Measurements from ENCODE around the gene UGT1A10.

The UGT1A10 gene

DNA sequence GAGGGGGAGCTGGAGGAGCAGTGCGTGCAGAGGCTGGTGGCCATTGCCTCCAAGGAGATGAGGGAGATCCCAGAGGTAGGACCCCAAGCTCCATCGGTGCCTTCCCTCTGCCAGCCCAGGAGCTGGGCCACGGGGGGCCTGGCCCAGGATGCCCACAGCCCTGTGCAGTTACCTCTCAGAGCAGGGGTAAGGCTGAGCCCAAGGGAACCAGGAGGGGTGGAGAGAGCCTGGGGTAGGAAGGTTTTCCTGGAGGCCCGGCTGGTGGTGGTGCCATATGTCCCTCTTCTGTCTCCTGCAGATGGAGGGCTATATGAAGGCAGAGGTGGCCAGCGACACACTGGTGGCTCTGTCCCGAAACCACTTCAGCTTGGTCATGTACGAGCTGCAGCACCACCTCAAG lies 153.3 kb downstream of the UGT1A10 start:
- no peak for DNase-seq

DNA sequence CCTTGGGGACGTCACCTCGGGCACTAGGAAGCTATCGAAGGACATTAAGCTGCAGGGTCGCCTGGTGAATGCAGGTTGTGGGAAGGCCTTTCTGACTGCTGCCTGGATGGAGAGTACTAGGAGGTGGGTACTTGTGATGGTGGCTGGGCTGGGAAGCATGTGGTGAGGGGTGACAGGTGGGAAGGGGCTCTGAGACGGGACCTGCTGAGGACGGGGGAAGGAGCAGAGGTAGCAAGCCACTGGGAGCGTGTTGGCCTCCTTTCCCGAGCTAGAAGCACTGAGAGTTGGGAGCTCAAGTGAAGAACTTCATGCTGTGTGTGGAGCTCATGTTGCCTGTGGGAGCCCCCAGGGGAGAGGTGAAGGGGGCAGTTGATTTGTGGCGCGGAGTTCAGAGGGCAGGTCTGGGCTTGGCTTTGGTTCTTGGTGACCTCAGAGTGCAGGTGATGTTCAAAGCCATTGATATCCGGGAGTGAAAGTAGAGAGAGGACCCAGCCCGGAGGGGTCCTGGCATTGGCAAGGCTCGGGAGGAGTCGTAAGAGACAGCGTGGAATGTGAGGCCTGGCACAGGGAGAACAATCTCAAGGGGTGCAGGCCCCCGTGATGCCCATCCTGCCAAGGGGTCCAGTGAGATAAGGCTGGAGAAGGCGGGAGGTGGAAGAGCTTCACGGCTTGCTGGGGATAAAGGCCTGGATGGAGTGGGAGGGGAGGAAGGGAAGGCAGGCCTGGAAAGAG lies 155.1 kb downstream of the UGT1A10 start:
- no peak for DNase-seq

DNA sequence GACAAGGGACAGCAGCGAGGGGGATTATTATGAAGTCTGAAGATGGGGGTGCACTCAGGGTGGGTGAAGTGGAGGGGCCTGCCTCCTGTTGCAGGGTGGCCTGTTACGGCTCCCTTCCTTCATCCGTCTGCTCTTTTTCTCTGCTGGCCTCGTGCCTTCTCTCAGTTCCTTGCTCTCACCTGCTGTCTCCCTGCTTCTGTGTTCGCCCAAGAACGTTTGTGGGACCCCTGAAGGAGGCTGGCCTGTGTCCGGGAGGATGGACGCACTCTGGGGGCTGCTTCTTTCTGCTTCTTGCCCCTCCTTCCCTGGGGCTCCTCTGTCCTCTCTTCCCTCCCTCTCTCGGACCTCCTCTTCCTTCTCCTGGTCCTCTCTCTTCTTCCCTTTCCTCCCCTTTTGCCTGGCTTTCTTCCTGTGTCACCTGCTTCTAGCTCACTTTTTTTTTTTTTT lies 155.7 kb downstream of the UGT1A10 start:
- no peak for DNase-seq

DNA sequence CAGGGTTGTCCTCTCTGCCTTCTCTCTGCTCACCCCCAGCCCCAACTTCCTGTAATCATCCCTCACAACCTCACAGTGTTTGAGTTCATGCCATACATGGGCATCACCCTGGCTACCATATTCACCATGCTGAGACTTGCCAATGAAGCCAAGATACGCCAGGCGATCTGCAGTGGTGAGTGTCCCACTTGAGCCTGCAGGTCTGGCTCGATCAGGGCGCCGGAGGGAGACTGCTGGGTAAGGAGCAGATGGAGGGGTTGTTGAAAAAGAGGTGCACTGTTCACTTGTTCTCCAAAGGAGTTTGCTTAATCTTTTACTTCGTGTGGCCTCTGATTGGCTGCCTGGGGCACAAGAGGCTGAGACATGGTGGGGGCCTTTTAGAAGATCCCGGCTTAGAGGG lies 156.5 kb downstream of the UGT1A10 start:
- no peak for DNase-seq

DNA sequence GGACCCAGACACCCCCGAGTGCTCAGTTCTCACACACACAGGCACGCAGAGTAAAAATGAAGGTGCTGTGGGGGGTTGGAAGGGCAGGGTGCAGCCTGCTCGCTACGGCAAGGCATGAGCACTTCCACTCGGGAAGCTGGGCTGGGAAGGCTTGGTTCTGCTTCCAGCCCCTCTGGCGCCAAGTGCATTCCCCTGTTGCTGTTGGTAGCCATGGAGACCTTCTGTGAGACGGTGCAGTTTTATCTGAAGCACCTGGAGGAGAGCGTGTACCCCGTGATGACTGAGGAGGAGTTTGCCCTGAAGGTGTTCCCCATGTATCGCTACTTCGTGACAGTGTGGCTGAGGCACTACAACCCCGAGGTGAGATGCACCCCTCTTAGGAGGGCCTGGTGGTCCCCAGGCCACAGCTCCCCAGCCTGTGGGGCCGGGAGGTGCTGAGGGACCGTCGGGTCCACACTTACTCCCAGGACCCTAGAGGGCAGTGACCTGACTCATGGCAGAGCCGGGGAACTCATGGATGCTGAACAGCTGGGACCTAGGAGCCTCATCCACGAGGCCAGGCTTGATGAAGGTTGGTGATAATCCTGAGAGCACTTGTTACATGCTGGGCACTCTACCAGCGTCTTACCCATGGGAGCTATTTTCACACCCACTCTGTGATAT lies 157.3 kb downstream of the UGT1A10 start:
- DNase-seq, result no peak

DNA sequence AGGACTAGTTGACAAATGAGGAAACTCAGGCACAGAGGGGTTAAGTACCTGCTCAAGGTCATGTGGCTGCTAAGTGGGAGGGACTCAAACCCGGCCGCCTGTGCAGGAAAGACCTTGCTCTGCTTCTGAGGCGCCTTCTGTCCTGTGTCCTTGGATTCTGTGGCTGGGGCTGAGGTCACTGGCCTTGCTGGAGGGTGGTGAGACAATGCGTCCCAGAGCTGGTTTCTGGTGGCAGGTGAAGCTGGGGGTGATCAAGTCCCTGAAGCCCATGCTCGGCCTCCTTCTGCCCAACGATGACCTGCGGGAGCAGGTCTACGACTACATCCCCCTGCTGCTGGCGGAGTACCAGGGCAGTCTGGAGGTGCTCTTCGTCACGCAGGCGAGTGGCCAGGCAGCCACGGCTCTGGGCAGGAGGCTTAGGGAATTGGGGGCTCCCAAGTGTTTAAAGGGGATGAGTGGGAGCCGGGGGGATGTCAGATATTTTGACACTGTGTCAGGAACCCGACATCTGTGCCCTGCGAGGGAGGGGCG lies 157.9 kb downstream of the UGT1A10 start:
- DNase-seq, result no peak

DNA sequence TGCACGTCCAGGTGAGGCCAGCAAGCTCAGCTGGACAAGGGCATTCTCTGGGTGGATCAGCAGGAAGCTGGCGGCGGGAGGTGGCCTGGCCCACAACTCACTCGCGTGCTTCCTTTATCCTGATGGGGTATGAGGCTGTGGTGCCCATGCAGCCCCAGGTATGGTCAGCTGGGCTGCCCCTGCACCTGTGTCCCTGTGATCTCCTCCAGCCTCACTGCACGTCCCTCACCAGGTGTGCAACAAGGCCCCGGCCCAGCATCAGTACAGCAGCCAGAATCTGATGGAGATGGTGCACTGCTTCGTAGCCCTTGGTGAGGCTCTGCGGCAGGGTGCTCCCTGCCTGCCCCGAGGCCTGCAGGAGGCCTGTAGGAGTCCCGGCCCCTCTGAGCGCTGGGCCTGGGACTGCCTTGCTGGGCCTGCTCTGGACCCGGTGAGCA lies 159.5 kb downstream of the UGT1A10 start:
- DNase-seq, result no peak

DNA sequence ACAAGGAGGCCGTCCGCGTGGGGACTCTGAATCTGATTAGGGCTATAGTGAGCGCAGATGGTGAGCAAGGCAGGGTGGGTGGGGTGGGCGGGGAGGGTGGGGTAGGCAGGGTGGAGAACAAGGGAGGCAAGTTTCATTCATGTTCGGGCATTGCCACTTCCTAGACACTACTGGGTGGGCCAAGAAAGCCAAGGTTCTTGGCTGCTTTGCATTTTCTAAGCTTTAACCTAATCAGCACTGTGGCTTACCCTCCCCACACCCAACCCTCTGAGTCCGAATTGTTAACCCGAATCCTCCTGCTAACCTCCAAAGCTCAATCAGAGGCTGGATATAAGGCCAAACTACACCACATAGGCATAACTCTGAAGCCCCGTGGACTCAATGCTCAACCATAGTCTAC lies 160.0 kb downstream of the UGT1A10 start:
- DNase-seq, result no peak

DNA sequence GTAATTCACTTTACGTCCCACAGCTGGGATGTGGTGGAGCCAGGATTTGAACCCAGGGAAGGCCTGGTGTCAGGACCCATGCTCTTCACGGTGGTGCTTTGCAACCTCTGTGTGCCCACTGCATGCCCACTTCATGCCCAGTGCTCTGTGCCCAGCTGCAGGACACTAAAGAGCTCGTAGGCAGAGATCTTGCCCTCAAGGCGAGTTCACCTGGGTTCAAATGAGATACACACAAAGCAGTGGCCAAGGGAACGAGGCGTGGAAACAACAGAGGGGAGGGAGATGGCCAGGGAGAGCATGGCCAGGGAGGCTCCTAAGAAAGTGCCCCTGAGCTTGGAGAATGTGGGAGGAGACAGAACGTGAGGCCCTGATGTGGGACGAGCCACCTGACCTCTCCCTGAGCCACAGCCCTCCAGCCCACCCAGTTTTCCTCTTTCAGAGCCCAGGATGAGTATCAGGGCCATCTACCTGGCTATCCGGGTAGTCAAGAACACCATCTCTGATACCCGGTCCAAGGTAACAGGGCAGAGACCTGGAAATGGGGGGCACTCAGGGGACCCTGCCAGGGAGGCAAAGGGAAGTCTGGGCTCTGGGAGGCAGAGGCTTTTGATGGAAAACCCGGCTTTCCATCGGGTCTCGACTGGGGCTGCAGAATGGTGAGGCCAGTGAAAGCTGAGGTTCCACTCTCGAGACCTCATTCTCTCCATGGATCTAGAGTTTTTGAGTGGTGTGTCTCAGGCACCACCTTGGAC lies 162.3 kb downstream of the UGT1A10 start:
- no peak for DNase-seq

DNA sequence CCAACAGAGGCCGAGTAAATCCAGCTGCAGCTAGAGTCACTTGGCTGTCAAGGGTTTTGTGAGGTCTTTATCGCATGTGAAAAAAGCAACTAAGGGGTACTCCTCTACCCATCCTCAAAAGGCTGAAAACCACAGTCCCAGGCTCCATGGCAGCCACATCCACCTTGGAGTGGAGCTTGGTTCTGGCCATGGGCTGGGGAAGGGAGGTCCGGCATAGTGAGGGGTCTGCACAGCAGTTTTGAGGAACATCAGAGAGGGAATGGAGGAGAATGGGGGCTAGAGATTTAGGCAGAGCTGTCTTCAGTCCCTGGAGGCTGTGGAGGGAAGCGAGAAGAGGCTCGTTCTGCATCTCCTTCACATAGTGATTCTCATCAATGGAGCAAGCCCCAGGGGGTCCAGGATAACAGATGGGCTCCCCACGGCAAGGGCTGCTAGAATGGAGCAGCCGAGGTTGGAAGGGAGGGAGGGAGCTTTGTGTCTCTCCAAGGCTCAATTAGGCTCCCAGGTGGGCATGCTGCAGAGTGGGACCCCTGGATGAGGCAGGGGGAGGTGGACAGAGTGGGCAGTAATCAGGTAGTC lies 162.9 kb downstream of the UGT1A10 start:
- DNase-seq, result no peak

DNA sequence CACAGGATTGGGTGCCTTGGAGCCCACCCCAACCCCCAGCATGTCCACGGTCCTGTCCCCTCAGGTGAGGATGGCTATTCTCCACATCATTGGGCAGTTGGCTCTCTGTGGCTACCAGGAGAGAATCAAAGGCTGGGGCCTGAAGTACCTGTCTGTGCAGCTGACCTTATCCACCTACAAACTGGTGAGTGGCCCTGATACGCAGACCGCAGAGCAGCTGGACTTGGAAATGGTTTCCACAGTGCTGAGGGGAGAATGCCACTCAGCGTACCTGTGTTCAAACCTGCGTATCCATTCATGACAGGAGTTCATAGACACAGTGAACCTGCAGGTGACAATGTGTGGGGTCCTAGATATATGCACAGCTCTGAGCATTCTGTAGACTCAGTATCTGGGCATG lies 163.5 kb downstream of the UGT1A10 start:
- DNase-seq, result no peak

DNA sequence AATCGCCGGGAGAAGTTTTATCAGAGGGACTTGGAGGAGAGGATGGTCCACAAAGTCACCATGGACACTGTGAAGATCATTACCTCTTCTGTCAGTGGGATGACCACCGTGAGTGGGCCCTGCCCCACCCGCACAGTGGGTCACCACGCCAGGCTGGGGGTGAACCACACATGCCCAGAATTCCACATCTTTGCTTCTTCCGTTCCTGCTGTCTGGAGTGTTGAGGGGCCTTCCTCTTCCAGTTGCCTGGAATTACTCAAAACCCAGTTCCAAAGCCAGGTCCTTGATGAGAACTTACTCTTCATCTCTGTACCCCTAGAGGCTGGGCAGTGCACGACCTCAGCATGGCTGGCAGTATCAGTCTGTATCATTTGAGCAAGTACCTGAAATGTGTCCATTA lies 164.0 kb downstream of the UGT1A10 start:
- no peak for DNase-seq

DNA sequence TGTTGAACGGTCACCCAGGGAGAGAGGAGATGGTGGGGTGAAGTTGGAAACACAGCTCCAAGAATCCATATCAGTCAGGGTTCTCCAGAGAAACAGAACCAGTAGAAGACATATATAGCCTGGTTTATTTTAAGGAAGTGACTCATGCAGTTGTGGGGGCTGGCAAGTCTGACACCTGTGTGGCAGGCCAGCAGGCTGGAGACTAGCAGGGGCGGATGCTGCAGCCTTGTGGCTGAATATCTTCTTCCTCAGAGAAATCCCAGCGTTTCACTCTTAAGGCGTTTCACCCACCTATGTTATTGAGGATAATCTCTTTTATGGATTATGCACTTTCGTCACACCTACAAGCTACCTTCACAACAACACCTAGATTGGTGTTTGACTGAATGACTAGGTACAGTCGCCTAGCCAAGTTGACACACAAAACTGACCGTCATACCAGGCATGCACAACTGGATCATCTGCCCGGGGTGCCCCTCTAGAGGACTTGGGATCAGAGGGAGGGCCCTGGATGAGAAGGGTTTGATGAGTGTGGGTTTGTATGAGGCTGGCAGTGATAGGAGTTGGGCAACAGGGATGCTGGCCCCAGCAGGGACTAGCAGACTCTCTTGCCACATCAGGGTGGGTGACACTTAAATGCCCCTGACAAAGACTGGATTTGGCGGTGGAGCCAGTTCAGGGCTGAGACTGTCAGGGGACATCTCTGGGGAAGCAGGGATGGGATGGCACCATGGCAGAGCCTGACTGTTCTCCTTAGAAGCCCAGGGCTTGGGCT lies 165.3 kb downstream of the UGT1A10 start:
- DNase-seq, result no peak

DNA sequence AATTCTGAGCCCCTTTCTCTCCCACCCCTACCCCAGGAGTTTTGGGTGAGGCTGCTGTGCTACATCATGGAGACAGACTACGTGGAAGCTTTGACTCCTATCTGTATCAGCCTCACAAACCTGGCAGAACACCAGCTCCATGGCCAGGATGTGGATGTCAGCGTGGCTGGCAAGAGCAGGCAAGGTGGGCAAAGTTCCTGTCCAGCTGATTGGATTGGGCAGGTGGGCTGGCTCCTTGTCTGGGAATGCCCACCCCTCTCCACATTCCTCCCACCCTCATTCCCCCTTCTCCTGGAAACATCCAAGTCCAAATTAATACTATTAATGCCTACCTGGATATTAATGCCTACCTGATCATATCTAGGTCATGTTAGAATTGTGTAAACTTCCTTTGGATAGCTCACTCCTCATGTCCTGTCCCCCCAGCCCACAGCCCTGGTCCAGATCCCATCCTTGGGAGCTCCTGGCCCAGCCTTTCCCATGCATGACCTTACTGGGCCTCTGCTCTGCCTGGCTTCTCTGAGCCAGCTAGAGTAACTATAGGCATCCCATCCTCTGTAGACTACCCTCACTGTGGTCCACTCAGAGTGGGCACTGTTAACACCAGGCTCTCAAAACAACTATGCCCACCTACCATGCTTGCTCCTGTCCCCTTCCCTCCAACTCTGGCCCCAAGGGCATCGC lies 166.0 kb downstream of the UGT1A10 start:
- no peak for DNase-seq

DNA sequence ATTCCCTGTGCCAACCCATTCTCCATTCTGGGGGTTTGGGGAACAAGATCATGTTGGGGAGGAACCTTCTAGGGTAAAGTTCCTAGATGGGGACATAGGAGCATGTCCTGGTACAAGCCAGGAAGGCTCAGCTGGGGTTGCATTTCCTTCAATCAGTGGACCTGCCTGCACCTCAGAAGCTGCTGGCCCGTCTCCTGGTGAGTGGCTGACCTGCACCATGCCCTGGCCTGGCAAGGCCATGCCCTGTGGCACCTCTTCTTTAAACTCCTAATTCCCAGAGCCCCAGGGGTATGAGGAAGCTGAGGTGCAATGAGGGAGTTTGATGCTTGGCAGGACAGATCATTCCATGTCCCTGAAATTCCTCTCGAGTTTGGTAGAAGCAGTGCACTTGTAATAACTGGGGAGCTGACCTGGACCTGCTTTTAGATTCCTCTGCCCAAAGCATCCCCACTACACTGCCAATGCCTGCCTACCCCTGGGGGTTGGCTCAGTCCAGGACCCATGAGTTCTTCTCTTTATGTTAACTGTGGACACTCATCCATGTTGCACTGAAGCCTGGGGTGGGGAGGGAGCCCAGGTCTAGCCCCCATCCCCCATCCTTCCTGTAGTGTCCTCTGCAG lies 167.2 kb downstream of the UGT1A10 start:
- no peak for DNase-seq

DNA sequence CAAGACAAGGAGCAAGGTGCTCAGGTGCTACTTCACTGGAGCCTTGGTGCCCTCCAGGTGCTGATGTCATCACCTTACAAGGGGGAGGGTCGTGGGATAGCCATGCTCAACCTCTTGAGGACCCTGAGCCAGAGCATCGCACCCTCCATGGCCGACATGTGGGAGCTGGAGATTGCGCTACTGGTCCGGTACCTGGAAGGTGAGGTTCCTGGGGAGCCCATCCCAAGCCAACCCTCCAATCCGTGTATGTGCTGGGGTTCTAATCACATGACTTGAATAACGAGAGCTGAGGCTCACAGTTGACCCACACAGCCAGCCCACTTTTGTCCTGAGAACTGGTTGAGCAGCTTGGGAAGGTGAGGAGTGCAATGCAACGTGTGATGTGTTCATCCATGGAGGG lies 167.7 kb downstream of the UGT1A10 start:
- no peak for DNase-seq

DNA sequence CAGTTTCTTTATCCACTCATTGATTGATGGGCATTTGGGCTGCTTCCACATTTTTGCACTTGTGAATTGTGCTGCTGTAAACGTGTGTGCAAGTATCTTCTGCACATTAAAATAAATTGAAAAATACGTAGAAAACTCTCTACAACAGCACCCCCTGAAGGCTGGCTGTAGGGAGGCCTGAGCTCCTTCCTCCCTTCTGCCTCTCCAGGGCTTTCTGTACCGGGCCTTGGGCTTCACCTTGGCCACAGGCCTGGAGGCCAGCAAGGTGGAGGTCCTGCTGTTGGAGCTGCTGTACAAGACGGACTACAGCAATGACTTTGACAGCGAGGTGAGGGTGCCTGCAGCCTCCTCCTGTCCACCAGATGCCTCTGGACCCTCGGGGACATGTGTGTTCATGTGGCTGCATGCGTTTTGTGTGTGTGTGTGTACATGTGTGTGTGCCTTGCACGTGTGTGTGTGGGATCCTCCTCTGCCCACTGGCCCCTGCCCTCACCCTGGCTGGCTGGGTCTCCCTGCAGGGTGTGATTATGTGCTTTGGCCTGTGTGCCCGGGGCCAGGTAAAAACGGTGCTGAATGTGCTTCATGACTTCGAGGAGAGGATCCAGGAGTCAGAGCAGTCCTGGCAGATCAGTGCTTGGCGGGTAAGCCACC lies 171.1 kb downstream of the UGT1A10 start:
- no peak for DNase-seq

DNA sequence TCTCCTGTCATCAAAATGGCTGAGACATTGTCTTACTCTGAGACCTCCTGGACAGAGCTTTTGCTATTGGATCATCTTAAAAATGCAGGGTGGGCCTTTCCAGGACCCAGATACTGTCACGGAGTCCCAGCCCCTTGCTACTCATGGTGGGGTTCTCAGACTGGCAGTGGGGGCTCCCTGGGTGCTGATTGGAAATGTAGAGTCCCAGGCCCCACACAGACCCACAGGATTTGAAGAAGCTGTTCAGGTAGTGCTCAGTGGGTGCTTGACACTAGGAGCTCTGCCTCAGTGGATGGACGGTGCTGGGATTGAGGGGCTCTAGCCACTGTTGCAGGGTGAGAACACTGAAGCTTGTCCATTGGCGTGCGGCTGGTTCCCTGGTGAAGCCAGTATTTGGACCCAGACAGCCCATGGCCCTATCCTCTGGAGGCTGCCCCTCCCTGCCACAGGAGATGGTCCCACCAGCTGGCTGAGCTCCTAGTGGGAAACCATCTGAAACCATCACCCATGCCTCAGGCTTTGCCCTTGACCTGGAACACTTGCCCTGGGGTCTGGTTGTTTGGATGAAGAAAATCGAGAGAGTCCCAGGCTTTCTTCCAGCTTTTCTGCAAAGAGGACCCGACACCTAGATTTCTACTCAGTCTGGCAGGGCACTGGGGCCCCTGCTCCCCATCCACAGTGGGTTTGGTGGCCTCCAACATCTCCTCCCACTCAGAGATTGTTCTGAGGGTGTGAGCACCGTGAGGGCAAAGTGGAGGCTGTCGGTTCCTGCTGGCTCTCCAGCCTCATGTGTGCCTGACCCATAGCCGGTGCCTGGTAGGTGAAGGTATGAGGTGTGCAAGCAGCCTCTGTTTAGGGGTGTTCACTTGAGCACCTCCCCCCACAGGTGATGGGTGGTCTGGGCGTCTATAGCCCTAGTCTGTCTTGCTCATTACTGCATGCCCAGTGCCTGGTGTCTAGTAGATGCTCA lies 172.0 kb downstream of the UGT1A10 start:
- DNase-seq, result no peak

DNA sequence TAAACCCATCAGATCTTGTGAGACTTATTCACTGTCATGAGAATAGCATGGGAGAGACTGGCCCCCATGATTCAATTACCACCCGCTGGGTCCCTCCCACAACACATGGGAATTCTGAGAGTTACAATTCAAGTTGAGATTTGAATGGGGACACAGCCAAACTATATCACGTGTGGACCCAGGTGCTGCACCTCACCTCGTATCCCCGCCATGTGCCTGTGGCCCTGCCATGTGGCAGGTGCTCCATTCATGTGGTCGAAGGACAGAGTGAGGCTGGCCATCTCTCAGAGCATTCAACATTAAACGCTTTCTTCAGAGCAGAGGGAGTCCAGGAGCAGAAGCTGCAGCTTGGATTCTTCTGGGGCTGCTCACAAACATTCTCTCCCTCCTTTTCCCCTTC lies 174.1 kb downstream of the UGT1A10 start:
- DNase-seq, result no peak

DNA sequence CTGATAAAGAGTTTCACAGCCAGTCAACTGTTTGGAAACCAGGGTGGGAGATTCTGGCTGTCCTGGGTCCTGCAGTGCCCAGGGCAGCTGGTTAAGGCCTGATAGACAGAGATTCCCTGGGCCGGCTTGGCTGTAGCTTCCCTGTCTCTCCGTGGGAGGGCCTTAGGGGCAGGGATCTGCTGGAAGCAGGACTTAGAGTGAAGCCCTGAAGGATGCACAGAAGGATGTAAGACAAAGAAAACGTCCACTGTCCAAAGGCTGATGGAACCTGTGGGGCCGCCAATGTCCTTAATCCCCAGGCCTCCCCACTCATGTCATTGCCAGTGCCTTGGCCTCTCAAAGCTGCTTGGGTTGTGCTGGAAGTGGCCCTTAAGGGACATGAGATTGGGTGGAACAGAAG lies 174.8 kb downstream of the UGT1A10 start:
- no peak for DNase-seq

Data from retina (tissue), 1 donor.